ACHN (cell line): Measurements from ENCODE around the gene MYO18A.
"Not testable (repeated sequence)": the region's sequence is repeated elsewhere in the genome, so short reads cannot be mapped to it uniquely, and the experiment has no call there.

Experiments
- DNase-seq: peaks from one replicate; pipeline ENCODE4 v3.0.0-alpha.2; 2015
- in situ Hi-C: cut with HindIII; loops from 2 replicates; pipeline ENCODE4 v1.10.0; 2017; ENCODE audit warnings: low sequenced_read_pairs, low pct_ligation_motif_present, low pct_unique_long_range_greater_than_20kb

The MYO18A gene

DNA sequence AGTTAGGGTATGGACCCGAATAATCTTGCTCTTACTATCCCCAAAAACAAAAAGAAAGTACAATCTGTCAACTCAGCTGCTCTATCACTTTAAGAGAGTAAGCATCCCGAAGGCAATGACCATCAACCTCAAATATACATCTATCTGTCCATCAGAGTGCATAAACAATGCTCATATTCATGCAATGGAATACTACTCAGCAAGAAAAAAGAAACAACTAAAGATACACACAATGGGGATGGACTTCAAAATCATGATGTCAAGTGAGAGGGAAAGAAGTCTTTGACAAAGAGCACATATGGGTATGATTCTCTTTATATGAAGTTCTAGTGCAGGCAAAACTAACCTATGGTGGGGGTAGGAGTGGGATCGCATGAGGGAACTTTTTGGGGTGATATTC lies 9.5 kb downstream of the MYO18A start:
- in situ Hi-C loops = no loop called here
- DNase-seq = no peak

DNA sequence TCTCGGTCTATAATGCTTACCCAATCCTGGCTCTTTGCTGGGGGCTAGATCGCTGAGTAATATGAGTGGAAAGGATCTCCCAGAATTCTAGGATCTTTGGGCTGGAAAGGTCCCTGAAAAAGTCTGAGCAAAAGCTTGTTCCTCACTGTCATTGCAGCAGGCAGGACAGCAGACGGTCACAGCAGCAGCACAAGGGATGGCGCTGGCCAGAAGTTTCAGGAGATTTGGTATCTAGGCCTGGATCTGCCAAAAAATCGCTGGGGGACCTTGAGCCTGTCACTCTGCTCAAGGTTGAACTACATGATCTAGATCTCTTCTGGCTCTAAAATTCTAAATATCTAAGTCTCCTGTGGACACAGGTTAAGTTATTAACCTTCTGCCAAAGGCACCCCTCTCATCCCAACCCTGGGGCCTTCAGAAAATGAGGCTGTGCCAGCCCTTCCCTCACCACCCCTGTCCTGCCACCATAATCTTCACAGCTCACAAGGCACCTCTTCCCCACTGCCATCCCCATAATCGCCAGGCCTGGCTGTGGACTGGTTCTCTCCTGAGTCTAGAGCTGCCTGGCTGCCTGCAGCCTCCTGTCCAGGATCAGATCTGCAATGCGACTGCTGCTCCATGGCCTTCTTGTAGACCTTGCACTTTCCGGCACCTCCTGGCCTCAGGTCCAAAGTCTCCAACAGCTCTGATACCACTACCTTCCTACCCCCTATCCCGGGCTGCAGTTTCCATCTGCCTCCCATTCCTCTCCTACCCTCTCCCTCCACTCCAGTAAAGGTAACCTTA lies 10.2 kb downstream of the MYO18A start:
- no peak for DNase-seq
- in situ Hi-C loops = no loop called here

DNA sequence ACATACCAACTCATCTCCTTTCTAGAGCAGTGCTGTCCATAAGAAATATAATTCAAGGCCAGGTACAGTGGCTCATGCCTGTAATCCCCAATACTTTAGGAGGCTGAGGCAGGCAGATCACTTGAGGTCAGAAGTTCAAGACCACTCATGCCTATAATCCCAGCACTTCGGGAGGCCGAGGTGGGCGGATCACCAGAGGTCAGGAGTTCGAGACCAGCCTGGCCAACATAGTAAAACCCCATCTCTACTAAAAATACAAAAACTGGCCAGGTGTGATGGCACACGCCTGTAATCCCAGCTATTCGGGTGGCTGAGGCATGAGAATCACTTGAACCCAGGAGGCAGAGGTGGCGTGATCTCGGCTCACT lies 11.5 kb downstream of the MYO18A start:
- in situ Hi-C loops = not testable (repeated sequence)

DNA sequence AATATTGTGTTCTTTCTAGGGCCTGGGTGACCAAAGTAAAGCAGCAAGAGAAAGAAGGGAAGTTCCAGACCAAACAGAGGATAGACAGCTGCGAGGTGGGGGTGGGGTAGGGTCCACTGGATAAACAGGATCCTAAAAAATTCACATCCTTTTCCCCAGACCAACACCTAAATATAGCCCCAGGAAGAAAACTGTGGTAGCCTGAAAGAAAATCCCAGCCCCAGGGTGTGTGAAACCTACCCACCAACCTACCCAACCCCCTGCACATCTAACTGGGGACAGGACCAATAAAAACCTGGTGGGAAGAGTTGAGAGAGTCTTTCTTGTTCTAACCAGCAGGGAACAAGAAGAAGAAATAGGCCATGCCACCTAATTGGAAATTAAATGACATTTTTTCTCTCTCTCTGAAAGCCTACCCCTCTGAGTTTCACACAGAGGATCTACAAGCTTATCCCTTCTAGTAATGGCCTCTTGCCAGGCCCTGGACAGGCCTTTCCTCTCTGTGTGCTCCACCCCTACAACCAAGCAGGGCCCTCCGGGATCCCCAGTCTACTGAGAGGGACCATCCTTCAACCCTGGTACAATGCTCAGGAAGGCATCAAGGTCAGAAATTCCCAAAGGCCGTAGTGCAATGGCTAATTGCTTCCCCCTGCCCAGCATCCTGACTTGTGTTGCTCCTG lies 12.0 kb downstream of the MYO18A start:
- no peak for DNase-seq
- in situ Hi-C loops = no loop called here

More for the DNA sequence above, 11.5 kb downstream of the MYO18A start:
- DNase-seq = not testable (repeated sequence)

DNA sequence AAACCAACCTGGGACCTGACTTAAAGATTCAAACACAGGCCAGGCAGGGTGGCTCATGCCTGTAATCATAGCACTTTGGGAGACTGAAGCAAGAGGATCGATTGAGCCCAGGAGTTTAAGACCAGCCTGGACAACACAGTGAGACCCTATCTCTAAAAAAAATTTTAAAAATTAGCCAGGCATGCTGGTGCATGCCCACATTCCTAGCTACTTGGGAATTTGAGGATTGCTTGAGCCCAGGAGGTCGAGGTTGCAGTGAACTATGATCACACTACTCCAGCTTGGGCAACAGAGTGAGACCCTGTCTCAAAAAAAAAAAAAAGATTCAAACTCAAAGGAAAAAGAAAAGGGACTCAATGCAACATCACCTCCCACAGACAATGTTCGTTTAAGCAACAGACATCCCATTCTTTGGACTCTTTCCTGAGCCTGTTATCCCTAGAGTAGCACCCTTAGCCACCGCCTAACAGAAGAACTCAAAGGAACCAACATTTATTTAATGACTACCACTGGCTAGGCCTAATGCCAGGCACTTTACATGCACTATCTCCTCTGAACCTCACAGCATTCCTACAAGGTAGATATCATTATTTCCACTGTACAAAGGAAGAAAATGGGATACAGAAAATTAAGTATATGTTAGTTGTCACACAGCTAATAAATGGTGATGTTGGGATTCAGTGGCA lies 12.7 kb downstream of the MYO18A start:
- no peak for DNase-seq
- in situ Hi-C loops = no loop called here

DNA sequence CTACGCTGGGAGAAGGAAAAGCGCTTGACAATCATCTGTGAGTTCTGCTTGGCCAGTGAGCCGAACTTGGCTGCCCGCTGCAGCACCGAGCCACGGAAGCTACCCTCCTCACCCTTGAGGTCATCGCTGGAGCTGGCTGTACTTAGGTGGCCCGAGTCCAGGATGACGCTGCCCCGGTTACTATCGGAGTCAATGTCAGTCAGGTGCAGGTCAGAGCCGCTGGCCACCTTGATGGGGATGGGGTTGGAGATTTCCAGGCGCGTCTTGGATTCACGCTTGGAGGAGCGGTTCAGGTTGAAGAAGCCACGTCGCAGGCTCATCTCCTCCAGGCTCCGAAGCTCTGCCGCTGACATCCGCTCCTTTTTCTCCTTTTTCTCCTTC lies 13.7 kb downstream of the MYO18A start:
- DNase-seq = no peak
- in situ Hi-C loops = no loop called here

DNA sequence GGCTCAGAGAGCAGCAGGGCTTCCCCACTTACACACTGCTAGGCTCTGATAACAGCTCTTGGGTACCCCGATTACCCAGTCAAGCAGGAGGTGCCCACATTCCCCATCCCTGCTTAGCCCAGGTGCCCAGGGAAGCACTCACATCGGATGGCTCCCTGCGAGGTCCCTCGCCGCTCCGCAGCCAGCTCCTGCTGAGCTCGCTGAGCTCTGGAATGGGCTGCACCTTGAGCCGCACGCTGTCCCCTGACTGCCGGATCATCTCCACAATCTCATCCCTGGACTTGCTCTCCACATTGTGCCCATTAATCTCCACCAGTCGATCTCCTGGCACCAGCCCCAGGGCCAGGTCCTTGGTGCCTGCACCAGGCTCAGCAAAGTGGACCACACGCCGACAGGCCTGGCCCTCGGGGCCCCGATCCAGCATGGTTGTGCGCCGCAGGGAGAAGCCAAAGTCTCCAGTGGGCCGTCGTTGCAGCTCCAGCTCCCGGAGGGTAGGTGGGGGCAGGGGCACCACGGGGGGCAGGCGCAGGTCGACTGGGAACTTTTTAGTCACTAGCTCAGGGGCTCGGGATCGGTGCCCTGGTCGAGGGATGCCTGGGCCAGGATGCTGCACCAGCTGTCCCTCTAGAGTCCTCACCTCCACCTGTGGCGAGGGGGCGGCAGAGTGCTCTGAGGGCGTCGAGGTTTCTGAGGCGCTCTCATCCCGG lies 14.2 kb downstream of the MYO18A start:
- in situ Hi-C loops = no loop called here

DNA sequence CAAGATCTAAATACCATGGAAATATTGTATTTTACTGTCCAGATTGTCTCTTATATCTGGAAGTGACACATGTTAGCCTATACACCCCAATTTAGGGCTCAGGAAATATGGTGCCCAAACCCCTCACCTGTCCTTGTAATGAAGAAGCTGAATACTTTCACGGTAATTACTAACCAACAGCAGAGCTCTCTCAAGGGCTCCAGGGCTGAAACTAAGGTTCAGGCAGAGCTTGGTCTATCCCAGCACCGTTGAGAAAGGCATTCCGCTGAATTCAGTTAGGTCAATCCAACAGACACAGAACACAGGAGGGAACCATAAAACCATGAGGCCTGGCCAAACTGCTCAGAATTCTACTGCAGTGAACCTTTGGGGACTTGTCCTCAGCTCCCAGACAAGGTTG lies 14.9 kb downstream of the MYO18A start:
- DNase-seq = no peak

More for the DNA sequence above, 14.2 kb downstream of the MYO18A start:
- no peak for DNase-seq

DNA sequence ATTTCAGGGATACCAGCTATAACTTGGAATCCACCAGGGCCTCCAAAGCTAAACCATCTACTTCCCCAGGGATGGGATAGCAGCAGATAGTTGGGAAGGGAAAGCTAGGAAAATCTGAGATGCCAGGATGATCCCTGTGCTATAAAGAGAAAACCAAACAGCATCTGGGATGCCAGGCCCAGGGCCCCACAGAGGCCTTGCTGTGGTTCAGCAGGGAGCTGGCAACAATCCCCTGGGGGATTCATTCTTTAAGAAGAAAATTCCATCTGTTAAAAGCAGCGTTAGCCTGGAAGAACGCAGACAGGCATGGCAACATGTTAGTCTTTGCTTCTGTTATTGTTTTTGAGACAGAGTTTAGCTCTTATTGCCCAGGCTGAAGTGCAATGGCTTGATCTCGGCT lies 16.6 kb downstream of the MYO18A start:
- in situ Hi-C loops = no loop called here
- DNase-seq = no peak

More for the DNA sequence above, 14.9 kb downstream of the MYO18A start:
- in situ Hi-C loops = no loop called here

DNA sequence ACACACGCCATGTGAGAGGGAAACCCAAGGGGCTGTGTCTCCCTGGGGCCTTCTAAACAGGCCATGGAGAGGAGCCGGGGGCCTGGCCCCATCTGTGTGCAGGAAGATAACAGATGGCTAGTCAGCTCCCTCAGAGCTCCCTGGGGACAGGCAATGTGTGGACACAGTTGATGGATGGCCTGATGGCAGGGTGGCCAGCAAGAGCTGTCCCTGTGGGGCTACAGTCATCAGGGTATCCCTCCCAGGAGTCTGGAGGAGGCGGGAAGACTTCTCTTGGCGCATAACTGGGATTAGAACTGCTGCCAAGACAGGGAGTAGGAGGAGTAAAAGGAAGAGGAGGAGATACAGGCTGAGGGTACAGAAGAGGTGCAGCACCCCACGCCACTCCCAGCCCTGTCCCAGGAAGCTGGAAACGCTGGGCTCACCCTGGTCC lies 17.3 kb downstream of the MYO18A start:
- in situ Hi-C loops = no loop called here

DNA sequence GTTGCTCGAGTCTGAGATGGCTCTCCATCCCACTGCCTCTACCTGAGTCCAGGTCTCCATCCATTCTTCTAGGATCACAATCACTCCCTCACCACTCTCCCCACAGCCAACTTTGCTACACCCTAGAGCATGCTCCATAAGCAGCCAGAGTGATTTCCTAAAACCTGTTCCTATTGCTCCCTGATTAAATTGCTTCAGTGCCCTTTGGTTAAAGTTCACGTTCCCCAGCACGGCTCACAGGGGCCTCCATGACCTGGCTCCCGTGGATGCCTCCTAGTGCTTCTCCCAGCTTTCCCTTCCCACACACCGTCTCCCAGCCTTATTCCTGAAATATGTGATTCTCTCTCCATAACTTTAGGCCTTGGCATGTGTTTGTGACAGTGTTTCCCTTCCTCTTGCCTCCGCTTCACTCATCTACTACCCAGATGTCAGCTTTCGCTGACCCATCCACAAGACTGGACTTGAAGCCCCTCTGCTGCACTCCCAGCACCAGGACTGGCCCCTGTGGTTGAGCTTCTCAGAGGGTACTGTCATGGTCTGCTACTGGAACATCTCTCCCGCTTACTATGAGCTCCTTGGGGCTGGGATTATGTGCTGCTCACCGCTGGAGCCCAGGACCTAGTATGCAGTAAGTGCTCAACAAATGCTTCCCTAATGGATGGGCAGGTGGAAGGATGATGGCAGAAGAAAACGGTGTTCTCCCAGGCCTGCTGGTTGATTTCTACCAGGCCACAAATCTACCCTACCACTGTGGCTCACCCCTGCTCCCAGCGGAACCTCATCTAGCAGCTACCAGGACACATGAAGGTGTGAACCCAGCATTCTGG lies 17.9 kb downstream of the MYO18A start:
- DNase-seq = no peak
- in situ Hi-C loops = no loop called here

More for the DNA sequence above, 17.3 kb downstream of the MYO18A start:
- no peak for DNase-seq

DNA sequence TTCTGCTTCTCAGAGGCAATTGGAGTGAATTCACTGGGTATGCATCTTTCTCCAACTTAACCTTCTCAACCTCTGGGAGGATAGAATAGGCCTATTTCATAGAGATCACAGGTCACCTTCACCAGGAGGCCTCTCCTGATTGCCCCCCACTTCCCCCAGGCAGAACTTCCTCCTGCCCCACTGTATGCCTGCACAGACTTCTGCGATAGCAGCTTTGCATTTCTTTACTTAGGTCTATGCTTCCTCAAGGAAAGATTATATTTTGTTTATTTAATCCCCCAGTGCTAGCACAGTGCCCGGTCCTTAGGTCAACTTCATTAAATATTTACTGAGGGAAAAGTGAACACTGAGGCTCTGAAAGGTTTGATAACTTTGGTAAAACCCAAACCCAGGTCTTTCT lies 19.9 kb downstream of the MYO18A start:
- in situ Hi-C loops = no loop called here
- no peak for DNase-seq

DNA sequence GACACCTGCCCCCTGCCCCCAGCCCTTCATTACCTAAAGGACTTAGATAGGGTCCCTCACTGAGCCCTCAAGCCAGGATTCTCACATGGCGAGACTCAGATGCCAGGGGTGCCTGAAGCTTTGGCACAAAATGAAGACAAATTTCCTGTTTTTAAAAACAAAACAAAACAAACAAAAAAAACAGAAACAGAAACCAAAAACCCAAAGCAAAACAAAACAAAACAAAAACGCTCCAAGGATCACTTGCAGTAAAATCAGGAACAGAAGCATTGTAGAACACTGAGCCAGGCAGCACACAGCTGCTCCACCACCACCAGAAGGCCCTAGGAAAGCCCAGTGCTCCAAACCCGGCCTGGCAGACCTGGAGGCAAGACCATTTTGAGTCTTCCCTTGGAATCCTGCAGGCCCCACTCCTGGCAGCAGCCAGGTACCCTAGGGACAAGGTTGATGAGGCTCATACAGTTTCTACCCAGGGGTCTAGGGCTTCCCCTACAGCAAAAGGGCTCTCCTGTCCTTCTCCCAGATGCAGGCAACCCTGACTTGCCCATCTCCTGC lies 20.8 kb downstream of the MYO18A start:
- in situ Hi-C loops = no loop called here
- no peak for DNase-seq

DNA sequence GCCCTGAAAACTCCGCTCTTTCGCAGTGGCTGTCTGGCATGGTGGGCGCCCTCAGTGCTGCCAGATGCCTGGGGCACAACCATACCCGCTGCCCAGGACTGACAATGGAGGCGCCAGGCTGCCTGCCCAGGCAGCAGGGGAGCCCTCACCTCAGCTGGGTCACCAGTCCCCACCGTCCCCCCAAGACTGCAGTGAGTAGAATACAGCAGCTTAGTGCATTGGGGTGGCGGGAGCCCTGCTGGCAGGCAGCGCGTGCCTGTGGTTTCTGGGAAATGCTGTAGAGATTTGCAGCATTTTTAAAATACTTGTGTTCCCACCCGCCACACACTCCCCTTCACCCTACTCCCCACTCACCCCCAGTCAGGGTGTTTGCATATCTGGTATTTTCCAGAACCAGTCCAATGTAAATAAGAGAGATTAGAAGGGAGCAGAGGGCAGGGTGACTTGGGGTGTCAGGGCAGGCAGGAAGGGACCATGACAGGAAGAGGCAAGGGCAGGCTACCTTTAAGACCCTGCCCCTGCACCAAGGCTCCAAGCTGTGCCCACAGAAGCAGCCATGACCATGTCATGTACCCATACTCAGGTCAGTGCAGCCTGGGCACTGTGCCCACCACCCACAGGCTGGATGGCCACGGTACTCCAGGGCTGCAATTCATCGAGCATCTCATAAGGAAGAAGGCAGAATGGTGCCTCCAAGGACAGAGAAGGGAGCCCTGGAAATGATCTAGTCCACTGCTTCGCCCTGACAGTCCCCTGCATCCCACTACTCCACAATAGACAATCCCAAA lies 21.5 kb downstream of the MYO18A start:
- in situ Hi-C loops = no loop called here
- DNase-seq = peak; percentile 45

DNA sequence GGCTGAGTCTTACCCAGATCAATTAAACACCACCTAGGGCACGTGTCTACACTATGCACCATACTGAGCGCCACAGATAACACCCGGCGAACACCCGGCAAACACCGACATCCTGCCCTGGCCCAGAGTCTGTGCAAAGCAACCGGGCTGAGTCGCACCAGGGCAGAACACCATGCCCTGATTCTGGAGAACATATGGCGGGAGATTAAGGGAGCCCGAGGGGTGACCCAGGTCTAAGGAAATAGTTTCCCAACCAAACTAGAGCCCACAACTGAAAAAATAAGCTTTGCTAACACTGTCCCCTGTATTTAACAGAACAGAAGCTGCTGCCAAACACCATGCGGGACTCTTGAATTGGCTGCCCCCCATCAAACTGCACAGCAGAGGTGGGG lies 22.1 kb downstream of the MYO18A start:
- in situ Hi-C loops = no loop called here
- no peak for DNase-seq

DNA sequence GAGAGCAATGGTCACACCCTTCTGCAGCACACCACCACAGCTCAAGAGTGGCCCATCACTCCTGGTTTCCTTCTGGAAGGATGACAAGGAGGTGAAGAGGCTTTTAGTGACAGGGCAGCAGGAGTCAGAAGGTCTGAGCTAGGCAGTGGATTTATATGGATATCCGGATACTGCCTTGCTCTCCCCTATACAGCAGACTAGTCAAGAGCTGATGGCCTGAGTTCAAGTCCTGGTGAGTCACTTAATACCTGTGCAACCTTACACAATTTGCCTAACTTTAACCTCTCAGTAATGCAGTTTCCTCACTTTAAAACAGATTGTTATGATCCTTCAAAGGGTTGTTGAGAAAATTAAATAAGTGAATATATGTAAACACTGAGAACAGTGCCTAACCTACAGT lies 22.9 kb downstream of the MYO18A start:
- DNase-seq = no peak
- in situ Hi-C loops = no loop called here

DNA sequence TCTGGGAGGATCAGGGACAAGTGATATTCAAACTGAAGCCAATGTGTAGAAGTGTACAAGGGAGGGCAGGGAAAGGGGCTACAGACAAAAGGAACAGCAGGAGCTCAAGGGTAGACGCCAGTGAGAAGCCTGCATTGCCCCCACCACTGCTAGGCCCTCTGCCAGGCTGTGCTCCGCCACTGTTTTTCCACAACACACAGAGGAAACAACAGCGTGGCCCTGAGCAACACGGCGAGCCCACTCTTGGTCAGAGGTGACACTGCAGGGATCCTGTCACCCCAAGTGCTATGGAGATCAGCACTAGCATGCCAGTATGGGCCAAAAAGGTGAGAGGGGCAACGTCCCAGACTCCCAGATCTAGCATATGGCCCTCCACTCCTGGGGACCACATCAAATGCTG lies 23.4 kb downstream of the MYO18A start:
- DNase-seq = no peak
- in situ Hi-C loops = no loop called here
